ENCODE data around the gene MACROD2.

MACROD2 gene

GRCh38 chr20:14696937-14697336, 701.6 kb downstream of the MACROD2 start (continued):
- TF ChIP-seq GLIS3 (CRISPR knock-in tag; IDR thresholded peaks at IDR 0.05) (no peak), ZFP30 (CRISPR knock-in tag; IDR thresholded peaks at IDR 0.05) (no peak), ZNF565 (CRISPR knock-in tag; conservative IDR thresholded peaks at IDR 0.05; ENCODE audit: low read depth) (no peak)

GRCh38 chr20:14698125-14698524, 702.8 kb downstream of the MACROD2 start:
- ATAC-seq, result no peak

More at GRCh38 chr20:14698125-14698524, 702.8 kb downstream of the MACROD2 start:
- TF ChIP-seq CSRNP3 (CRISPR knock-in tag; IDR thresholded peaks at IDR 0.05), result no peak
- no peak for TF ChIP-seq CSDC2 (CRISPR knock-in tag; IDR thresholded peaks at IDR 0.05)
- TF ChIP-seq TSHZ2 (CRISPR knock-in tag; IDR thresholded peaks at IDR 0.05), result no peak
- no peak for TF ChIP-seq ARNTL (CRISPR knock-in tag; IDR thresholded peaks at IDR 0.05; ENCODE audit: borderline replicate concordance, low read depth)
- TF ChIP-seq POU6F1 (CRISPR knock-in tag; IDR thresholded peaks at IDR 0.05; ENCODE audit: borderline replicate concordance, low read depth), result no peak
- TF ChIP-seq PATZ1 (CRISPR knock-in tag; IDR thresholded peaks at IDR 0.05; ENCODE audit: borderline replicate concordance), result no peak
- TF ChIP-seq ZC3H10 (CRISPR knock-in tag; IDR thresholded peaks at IDR 0.05), result no peak
- no peak for TF ChIP-seq GLIS3 (CRISPR knock-in tag; IDR thresholded peaks at IDR 0.05)
- no peak for TF ChIP-seq ISL1 (CRISPR knock-in tag; IDR thresholded peaks at IDR 0.05)
- no peak for TF ChIP-seq ZNF8 (CRISPR knock-in tag; IDR thresholded peaks at IDR 0.05)
- no peak for TF ChIP-seq ESRRG (CRISPR knock-in tag; IDR thresholded peaks at IDR 0.05)
- TF ChIP-seq PPARA (CRISPR knock-in tag; IDR thresholded peaks at IDR 0.05; ENCODE audit: borderline replicate concordance), result no peak
- TF ChIP-seq CREB5 (CRISPR knock-in tag; IDR thresholded peaks at IDR 0.05; ENCODE audit: low read depth), result no peak
- no peak for TF ChIP-seq ZNF70 (CRISPR knock-in tag; IDR thresholded peaks at IDR 0.05)
